HEK293 (cell line): ENCODE measurements around the gene TTLL5.

Experiments
- SP2 ChIP-seq: fragments of 450-650 bp; formaldehyde crosslinking; IDR thresholded peaks from 2 replicates; pipeline ENCODE4 v1.5.1; 2016; ENCODE audit warnings: missing biosample characterization, missing genetic modification characterization
- ZBTB1 ChIP-seq: fragments of 450-650 bp; formaldehyde crosslinking; IDR thresholded peaks from 2 replicates; pipeline ENCODE4 v1.5.1; 2016; ENCODE audit warnings: missing biosample characterization, missing genetic modification characterization
- ZNF121 ChIP-seq: fragments of 450-650 bp; formaldehyde crosslinking; IDR thresholded peaks from 2 replicates; pipeline ENCODE4 v1.5.1; 2016; ENCODE audit warnings: missing biosample characterization, missing genetic modification characterization
- ZNF155 ChIP-seq: fragments of 450-650 bp; formaldehyde crosslinking; IDR thresholded peaks from 2 replicates; pipeline ENCODE4 v1.5.1; 2016; ENCODE audit warnings: missing biosample characterization, missing genetic modification characterization
- ZNF274 ChIP-seq, 2 experiments: fragments of 200-500 bp in 1 of 2; fragments of 450-650 bp in 1 of 2; sonication (Bioruptor generic) in 1 of 2; formaldehyde crosslinking in 1 of 2; IDR thresholded peaks; 2 replicates each; pipeline versions ENCODE4 v1.5.1 to v1.6.1; 2014 to 2016; ENCODE audit warnings: borderline replicate concordance in 1 of 2, inconsistent platforms in 1 of 2, low read length in 1 of 2, missing biosample characterization in 1 of 2, missing genetic modification characterization in 1 of 2
- ZNF501 ChIP-seq: fragments of 450-650 bp; formaldehyde crosslinking; IDR thresholded peaks from 2 replicates; pipeline ENCODE4 v1.5.1; 2016; ENCODE audit warnings: missing biosample characterization, missing genetic modification characterization
- ZNF76 ChIP-seq: fragments of 450-650 bp; formaldehyde crosslinking; IDR thresholded peaks from 2 replicates; pipeline ENCODE4; 2016; ENCODE audit warnings: low read depth, missing biosample characterization, missing genetic modification characterization, borderline replicate concordance
- TF ChIP-seq, protein P1 (sequence below): fragments of 450-650 bp; formaldehyde crosslinking; IDR thresholded peaks from 2 replicates; pipeline ENCODE4 v1.5.1; 2016; ENCODE audit warnings: missing biosample characterization, missing genetic modification characterization
- TF ChIP-seq, protein P2 (sequence below): fragments of 450-650 bp; formaldehyde crosslinking; IDR thresholded peaks from 2 replicates; pipeline ENCODE4 v1.5.1; 2016; ENCODE audit warnings: missing biosample characterization, missing genetic modification characterization
- TF ChIP-seq, protein P3 (sequence below): fragments of 450-650 bp; formaldehyde crosslinking; IDR thresholded peaks from 2 replicates; pipeline ENCODE4 v1.5.1; 2016; ENCODE audit warnings: missing biosample characterization, missing genetic modification characterization, borderline replicate concordance
- TF ChIP-seq, protein P4 (sequence below): fragments of 450-650 bp; formaldehyde crosslinking; optimal IDR thresholded peaks from 2 replicates; pipeline ENCODE3; 2016; ENCODE audit warnings: missing biosample characterization, mild to moderate bottlenecking, missing genetic modification characterization
- TF ChIP-seq, protein P5 (sequence below): fragments of 450-650 bp; formaldehyde crosslinking; conservative IDR thresholded peaks from 2 replicates; pipeline ENCODE4 v1.5.1; 2016; ENCODE audit warnings: low read depth, missing biosample characterization, missing genetic modification characterization

DNA sequence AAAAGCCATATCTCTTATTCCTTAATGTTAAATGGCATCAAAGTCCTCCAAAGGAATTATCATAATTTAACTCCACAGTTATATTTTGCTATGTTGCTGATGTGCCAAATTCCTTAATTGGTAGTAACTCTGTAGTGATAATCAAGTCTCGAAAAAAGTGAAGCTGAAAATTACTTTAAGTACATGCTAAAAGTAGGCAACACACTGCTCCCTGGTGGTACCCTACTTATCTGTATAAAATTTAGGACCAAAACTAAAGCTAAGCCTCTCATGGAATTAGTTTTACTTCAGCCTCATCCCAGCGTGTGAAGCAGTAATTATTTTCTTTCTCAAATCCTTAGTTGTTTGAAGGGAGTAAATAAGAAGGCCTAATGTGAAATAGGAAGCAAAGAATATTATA, 132.8 kb downstream of the TTLL5 start:
- TF ChIP-seq, protein P1, sequence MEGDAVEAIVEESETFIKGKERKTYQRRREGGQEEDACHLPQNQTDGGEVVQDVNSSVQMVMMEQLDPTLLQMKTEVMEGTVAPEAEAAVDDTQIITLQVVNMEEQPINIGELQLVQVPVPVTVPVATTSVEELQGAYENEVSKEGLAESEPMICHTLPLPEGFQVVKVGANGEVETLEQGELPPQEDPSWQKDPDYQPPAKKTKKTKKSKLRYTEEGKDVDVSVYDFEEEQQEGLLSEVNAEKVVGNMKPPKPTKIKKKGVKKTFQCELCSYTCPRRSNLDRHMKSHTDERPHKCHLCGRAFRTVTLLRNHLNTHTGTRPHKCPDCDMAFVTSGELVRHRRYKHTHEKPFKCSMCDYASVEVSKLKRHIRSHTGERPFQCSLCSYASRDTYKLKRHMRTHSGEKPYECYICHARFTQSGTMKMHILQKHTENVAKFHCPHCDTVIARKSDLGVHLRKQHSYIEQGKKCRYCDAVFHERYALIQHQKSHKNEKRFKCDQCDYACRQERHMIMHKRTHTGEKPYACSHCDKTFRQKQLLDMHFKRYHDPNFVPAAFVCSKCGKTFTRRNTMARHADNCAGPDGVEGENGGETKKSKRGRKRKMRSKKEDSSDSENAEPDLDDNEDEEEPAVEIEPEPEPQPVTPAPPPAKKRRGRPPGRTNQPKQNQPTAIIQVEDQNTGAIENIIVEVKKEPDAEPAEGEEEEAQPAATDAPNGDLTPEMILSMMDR (tag by site-specific recombination) = no peak
- TF ChIP-seq SP2 (tag by site-specific recombination) (no peak), ZNF155 (tag by site-specific recombination) (no peak), ZBTB1 (tag by site-specific recombination) (no peak), ZNF76 (tag by site-specific recombination) (no peak), ZNF274 (IDR thresholded peaks at IDR 0.05; ENCODE audit: low read length) (no peak), ZNF274 (tag by site-specific recombination; IDR thresholded peaks at IDR 0.05; ENCODE audit: borderline replicate concordance) (no peak), ZNF501 (tag by site-specific recombination) (no peak), ZNF121 (no peak)
- TF ChIP-seq, protein P2, sequence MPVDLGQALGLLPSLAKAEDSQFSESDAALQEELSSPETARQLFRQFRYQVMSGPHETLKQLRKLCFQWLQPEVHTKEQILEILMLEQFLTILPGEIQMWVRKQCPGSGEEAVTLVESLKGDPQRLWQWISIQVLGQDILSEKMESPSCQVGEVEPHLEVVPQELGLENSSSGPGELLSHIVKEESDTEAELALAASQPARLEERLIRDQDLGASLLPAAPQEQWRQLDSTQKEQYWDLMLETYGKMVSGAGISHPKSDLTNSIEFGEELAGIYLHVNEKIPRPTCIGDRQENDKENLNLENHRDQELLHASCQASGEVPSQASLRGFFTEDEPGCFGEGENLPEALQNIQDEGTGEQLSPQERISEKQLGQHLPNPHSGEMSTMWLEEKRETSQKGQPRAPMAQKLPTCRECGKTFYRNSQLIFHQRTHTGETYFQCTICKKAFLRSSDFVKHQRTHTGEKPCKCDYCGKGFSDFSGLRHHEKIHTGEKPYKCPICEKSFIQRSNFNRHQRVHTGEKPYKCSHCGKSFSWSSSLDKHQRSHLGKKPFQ (tag by site-specific recombination) = no peak
- TF ChIP-seq, protein P3, sequence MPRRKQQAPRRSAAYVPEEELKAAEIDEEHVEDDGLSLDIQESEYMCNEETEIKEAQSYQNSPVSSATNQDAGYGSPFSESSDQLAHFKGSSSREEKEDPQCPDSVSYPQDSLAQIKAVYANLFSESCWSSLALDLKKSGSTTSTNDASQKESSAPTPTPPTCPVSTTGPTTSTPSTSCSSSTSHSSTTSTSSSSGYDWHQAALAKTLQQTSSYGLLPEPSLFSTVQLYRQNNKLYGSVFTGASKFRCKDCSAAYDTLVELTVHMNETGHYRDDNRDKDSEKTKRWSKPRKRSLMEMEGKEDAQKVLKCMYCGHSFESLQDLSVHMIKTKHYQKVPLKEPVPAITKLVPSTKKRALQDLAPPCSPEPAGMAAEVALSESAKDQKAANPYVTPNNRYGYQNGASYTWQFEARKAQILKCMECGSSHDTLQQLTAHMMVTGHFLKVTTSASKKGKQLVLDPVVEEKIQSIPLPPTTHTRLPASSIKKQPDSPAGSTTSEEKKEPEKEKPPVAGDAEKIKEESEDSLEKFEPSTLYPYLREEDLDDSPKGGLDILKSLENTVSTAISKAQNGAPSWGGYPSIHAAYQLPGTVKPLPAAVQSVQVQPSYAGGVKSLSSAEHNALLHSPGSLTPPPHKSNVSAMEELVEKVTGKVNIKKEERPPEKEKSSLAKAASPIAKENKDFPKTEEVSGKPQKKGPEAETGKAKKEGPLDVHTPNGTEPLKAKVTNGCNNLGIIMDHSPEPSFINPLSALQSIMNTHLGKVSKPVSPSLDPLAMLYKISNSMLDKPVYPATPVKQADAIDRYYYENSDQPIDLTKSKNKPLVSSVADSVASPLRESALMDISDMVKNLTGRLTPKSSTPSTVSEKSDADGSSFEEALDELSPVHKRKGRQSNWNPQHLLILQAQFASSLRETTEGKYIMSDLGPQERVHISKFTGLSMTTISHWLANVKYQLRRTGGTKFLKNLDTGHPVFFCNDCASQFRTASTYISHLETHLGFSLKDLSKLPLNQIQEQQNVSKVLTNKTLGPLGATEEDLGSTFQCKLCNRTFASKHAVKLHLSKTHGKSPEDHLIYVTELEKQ (tag by site-specific recombination) = no peak
- TF ChIP-seq, protein P4, sequence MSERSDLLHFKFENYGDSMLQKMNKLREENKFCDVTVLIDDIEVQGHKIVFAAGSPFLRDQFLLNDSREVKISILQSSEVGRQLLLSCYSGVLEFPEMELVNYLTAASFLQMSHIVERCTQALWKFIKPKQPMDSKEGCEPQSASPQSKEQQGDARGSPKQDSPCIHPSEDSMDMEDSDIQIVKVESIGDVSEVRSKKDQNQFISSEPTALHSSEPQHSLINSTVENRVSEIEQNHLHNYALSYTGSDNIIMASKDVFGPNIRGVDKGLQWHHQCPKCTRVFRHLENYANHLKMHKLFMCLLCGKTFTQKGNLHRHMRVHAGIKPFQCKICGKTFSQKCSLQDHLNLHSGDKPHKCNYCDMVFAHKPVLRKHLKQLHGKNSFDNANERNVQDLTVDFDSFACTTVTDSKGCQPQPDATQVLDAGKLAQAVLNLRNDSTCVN = no peak
- TF ChIP-seq, protein P5, sequence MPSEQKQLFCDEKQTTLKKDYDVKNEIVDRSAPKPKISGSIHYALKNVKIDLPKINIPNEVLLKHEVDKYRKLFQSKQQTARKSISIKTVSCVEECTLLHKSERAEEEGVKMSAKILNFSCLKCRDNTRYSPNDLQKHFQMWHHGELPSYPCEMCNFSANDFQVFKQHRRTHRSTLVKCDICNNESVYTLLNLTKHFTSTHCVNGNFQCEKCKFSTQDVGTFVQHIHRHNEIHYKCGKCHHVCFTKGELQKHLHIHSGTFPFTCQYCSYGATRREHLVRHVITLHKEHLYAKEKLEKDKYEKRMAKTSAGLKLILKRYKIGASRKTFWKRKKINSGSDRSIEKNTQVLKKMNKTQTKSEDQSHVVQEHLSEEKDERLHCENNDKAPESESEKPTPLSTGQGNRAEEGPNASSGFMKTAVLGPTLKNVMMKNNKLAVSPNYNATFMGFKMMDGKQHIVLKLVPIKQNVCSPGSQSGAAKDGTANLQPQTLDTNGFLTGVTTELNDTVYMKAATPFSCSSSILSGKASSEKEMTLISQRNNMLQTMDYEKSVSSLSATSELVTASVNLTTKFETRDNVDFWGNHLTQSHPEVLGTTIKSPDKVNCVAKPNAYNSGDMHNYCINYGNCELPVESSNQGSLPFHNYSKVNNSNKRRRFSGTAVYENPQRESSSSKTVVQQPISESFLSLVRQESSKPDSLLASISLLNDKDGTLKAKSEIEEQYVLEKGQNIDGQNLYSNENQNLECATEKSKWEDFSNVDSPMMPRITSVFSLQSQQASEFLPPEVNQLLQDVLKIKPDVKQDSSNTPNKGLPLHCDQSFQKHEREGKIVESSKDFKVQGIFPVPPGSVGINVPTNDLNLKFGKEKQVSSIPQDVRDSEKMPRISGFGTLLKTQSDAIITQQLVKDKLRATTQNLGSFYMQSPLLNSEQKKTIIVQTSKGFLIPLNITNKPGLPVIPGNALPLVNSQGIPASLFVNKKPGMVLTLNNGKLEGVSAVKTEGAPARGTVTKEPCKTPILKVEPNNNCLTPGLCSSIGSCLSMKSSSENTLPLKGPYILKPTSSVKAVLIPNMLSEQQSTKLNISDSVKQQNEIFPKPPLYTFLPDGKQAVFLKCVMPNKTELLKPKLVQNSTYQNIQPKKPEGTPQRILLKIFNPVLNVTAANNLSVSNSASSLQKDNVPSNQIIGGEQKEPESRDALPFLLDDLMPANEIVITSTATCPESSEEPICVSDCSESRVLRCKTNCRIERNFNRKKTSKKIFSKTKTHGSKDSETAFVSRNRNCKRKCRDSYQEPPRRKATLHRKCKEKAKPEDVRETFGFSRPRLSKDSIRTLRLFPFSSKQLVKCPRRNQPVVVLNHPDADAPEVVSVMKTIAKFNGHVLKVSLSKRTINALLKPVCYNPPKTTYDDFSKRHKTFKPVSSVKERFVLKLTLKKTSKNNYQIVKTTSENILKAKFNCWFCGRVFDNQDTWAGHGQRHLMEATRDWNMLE (tag by site-specific recombination) = no peak
